AG04450 (cell line): ENCODE results near the gene STXBP1. TPM values are rescaled to one million over a fixed set of nuclear protein-coding genes. Genes with fewer than 3 reads are reported as not detected.
"Not testable (repeated sequence)": the region's sequence is repeated elsewhere in the genome, so short reads cannot be mapped to it uniquely, and the experiment has no call there.

Experiments
- CTCF ChIA-PET: fragments of 300-600, 350-600 bp; formaldehyde crosslinking; extraction: SDS; loops from one replicate; lab custom pipeline; 2022; ENCODE audit warnings: antibody characterized with exemption, inconsistent platforms; lab: Charles Lee
- POLR2A ChIA-PET: fragments of 350-600 bp; formaldehyde crosslinking; extraction: SDS; loops from one replicate; lab custom pipeline; 2021; ENCODE audit warnings: antibody characterized with exemption, inconsistent platforms; lab: Yijun Ruan, JAX
- DNase-seq: peaks from one replicate; pipeline ENCODE4 v3.0.0-alpha.2; 2011; ENCODE audit warnings: low read depth, low spot score
- H3K27ac ChIP-seq: one replicate; pipeline ENCODE4 v1.5.1; 2012; ENCODE audit warnings: low read depth, low read length, control low read depth
- H3K27me3 ChIP-seq: one replicate; pipeline ENCODE4 v1.6.0; 2012; ENCODE audit warnings: low read length; ENCODE audit not compliant: control insufficient read depth, insufficient read depth
- H3K4me3 ChIP-seq: 2 replicates; pipeline ENCODE4 v1.5.1; 2011; ENCODE audit warnings: mild to moderate bottlenecking, low read depth, low read length, control low read depth
- H3K9me3 ChIP-seq: 2 replicates; pipeline ENCODE4 v1.5.1; 2012; ENCODE audit warnings: low read length; ENCODE audit not compliant: control insufficient read depth, insufficient read depth
- polyA plus RNA-seq: library from polyadenylated mRNA; depleted of rRNA; stranded (reverse); fragments of >200 nt; gene quantifications from 2 replicates; pipeline ENCODE4 v1.2.3, GENCODE V29; 2011
- TF ChIP-seq, protein P1 (sequence below): IDR thresholded peaks from 2 replicates; pipeline ENCODE4 v1.5.1; 2011; ENCODE audit warnings: low read depth, low read length, control low read depth, inconsistent platforms

The STXBP1 gene
- polyA plus RNA-seq, 1 experiment = 19.8 TPM

DNA sequence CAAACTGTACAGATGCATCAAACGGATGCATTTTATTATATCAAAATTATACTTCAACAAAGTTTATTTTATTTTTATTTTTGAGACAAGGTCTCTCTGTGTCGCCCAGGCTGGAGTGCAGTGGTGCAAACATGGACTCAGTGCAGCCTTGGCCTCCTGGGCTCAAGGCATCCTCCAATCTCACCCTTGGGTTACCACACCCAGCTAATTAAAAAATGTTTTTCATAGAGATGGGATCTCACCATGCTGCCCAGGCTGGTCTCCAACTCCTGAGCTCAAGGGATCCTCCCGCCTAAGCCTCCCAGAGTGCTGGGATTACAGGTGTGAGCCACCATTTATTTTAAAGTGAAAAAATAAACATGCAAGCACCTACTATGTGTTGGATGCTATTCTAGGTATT, 40.1 kb upstream of the STXBP1 start:
- Histone ChIP-seq H3K27me3 (no peaks in the 10 kb centered on the region), H3K9me3 (no peaks in the 10 kb centered on the region; the same call in 1 of the 2 replicates), H3K4me3 (no peak overlapping the region), H3K27ac (no peak overlapping the region)
- CTCF ChIA-PET = interaction anchor here (0.6 to 1.7 kb wide), 2 partner anchors 15 to 18 kb away, joined by 5 to 11 read pairs; no protein-coding TSS in a partner anchor
- POLR2A ChIA-PET = interaction anchor here (0.6 to 0.7 kb wide), 2 partner anchors 26 to 120 kb away, joined by 4 read pairs; partner anchors contain the start of gene LRSAM1
- TF ChIP-seq, protein P1, sequence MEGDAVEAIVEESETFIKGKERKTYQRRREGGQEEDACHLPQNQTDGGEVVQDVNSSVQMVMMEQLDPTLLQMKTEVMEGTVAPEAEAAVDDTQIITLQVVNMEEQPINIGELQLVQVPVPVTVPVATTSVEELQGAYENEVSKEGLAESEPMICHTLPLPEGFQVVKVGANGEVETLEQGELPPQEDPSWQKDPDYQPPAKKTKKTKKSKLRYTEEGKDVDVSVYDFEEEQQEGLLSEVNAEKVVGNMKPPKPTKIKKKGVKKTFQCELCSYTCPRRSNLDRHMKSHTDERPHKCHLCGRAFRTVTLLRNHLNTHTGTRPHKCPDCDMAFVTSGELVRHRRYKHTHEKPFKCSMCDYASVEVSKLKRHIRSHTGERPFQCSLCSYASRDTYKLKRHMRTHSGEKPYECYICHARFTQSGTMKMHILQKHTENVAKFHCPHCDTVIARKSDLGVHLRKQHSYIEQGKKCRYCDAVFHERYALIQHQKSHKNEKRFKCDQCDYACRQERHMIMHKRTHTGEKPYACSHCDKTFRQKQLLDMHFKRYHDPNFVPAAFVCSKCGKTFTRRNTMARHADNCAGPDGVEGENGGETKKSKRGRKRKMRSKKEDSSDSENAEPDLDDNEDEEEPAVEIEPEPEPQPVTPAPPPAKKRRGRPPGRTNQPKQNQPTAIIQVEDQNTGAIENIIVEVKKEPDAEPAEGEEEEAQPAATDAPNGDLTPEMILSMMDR = no peak
- DNase-seq = no peak

DNA sequence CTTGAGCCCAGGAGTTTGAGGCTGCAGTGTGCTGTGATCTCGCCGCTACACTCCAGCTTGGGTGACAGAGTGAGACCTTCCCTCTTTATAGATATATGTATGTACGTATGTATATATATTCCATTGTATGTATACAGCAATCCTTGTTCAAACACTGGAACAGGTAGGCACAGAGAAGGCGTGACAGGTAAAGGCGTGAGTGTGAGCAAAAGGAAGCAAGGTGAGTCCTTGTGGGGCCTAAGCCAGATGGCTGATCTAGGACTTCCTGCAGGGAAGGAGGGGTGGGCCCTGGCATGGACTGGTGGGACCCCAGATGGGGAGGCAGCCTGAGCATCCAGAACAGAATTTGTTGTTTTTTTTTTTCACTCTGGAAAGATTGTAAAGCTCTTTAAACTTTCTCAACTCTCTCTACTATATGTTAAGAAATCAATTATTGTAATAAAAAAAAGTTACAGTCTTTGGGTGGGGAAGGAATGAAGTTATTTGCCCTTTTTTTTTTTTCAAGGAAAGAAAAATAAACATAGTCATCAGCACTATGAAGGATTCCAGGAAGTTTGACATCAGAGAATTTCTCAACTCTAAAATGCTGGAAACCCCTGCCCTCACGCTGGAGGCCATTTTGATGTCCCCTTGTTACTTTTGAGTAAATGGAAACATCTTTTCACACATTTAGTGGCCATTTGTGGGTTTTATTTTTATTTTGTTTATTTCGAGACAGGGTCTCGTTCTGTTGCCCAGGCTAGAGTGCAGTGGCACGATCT, 38.9 kb upstream of the STXBP1 start:
- H3K27ac ChIP-seq = peak overlapping the region; percentile 94
- no peaks in the 10 kb centered on the region; the same call in 1 of the 2 replicates for H3K9me3 ChIP-seq
- H3K4me3 ChIP-seq = no peak overlapping the region
- no peaks in the 10 kb centered on the region for H3K27me3 ChIP-seq
- TF ChIP-seq, protein P1 = no peak
- DNase-seq = no peak
- ChIA-PET CTCF (interaction anchor here (0.6 to 1.7 kb wide), 4 partner anchors 14 to 330 kb away, joined by 3 to 5 read pairs (median 5); no protein-coding TSS in a partner anchor), POLR2A (interaction anchor here (0.6 to 0.7 kb wide), 4 partner anchors 88 to 495 kb away, joined by 4 to 7 read pairs (median 6); no protein-coding TSS in a partner anchor)

DNA sequence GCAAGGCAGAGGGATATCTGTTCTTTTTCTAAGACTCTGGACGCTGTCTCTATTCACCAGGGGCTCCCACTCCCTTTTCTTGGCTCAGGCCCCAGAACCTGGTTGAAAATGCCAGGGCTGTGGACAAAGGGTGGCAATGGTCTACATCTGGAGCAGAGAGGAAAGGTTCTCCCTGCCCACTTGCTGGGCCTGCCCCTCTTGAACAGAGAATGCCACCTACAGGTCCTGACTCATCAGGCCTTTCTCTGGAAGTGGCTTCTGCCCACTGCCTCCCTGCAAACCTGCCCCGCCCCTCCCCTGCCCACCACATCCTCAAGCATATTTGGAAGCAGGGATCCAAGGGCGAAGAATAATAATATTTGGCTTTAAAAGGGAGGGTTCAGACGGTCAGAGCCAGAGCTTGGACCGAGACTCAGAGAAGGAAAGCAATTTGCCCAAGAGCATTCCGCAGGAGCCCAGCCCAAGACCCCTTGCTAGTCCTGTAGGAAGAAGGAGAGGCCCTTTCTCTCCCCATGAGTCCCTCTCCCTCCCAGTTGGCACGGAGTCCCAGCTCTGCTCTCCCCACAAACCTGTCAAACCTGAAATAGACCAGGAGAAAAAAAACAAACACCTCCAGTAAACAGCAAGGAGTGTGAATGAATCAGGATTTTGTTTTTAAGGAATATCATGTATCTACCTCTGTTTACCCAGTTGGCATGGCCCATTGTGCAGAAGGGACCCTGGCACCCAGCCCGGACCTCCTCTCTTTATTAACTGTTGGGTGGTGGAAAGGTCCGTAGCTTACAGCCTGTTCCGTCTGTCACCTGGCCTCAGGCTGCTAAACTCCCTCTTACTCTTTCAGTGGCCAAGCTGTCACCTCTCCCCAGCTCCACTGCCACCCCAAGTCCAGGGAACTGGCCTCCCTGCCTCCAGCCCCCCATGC, 37.7 kb upstream of the STXBP1 start:
- no peak overlapping the region for H3K4me3 ChIP-seq
- no peak for DNase-seq
- H3K27ac ChIP-seq = peak overlapping the region; percentile 94
- ChIA-PET CTCF (no interaction called here), POLR2A (interaction anchor here (0.7 kb wide), 1 partner anchor 16 kb away, joined by 5 read pairs; no protein-coding TSS in a partner anchor)
- H3K27me3 ChIP-seq = no peaks in the 10 kb centered on the region
- TF ChIP-seq, protein P1 = no peak
- no peaks in the 10 kb centered on the region for H3K9me3 ChIP-seq

DNA sequence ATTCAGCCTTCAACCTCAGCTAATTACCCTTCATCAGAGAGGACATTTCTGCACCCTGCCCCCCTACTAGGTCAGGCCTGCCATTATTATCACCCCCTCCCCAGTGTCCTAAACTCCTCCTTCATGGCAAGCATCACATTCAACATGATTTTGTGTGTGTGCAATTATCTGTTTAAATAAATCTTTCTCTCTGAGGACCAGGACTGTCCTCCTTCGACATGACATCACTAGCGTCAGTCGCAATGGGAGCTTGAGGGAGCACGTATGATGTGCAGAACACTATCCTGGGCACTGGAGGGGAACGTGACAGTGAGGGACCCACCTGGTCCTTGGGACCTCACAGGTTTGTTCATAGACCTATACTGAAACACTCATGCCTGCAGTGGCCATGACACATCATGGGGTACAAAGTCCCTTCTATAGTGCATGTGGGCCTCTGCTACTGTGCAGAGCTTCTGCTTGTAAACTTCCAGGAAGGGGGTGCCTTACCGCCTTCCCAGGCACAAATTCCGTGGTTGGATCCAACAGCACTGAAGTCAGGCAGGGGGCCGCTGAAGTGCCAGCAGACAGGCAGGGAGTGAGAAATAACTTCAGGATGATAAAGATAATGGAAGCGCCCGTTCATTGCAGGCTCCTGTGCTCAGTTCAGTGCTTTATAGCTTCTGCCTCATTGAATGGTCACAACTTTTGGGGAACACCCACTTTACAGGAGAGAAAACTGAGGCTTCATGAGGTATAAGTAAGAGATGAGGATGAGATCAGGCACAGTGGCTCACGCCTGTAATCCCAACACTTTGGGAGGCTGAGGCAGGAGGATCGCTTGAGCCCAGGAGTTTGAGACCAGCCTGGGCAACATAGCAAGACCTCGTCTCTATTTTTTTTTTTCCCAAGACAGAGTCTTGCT, 36.0 kb upstream of the STXBP1 start:
- Histone ChIP-seq H3K9me3 (no peaks in the 10 kb centered on the region), H3K27me3 (no peaks in the 10 kb centered on the region), H3K27ac (no peak overlapping the region), H3K4me3 (no peak overlapping the region)
- POLR2A ChIA-PET = no interaction called here
- no peak for DNase-seq
- TF ChIP-seq, protein P1 = no peak
- CTCF ChIA-PET = no interaction called here

DNA sequence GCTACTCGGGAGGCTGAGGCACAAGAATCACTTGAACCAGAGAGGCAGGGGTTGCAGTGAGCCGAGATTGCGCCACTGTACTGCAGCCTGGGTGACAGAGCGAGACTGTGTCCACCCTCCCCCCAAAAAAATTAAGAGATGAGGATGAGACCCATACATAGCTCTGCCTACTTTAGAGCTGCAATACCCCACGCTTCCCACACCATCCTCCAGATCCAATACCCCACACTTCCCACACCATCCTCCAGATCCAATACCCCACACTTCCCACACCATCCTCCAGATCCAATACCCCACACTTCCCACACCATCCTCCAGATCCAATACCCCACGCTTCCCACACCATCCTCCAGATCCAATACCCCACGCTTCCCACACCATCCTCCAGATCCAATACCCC, 34.9 kb upstream of the STXBP1 start:
- H3K27me3 ChIP-seq, H3K4me3 ChIP-seq, H3K27ac ChIP-seq, H3K9me3 ChIP-seq, POLR2A ChIA-PET, DNase-seq: not testable (repeated sequence)
- CTCF ChIA-PET = interaction anchor here (0.6 to 0.7 kb wide), 2 partner anchors 10 to 13 kb away, joined by 3 read pairs; no protein-coding TSS in a partner anchor
